Upper lobe of left lung (tissue), 6 donors: ENCODE data around the gene C10orf105. TPM values are rescaled to one million over a fixed set of nuclear protein-coding genes. Genes with fewer than 3 reads are reported as not detected.

Experiments used
- ATAC-seq, 2 donors: fragments of 200-7000 bp; cut with Tn5 transposase; one replicate each; pipeline ENCODE4 v1.9.1; 2022; ENCODE audit warnings: mild to moderate bottlenecking in 2 of 2, moderate library complexity in 2 of 2; ENCODE audit not compliant: low FRiP score in 2 of 2
- DNase-seq, 2 donors: peaks; one replicate each; pipeline ENCODE4 v3.0.0-alpha.2; 2019 to 2020
- H3K27ac ChIP-seq, 4 donors: fragments of 200-600 bp; sonication (generic); one replicate each; pipeline ENCODE4 v1.5.1; 2016 to 2019
- H3K27me3 ChIP-seq, 4 donors: fragments of 200-600 bp; sonication (generic); one replicate each; pipeline ENCODE4 v1.5.1; 2017 to 2019
- H3K36me3 ChIP-seq, 4 donors: fragments of 200-600 bp; sonication (generic); one replicate each; pipeline ENCODE4 v1.5.1; 2016 to 2019
- H3K4me1 ChIP-seq, 4 donors: fragments of 200-600 bp; sonication (generic); one replicate each; pipeline ENCODE4 v1.5.1; 2018 to 2019
- H3K4me3 ChIP-seq, 4 donors: fragments of 200-600 bp; sonication (generic); one replicate each; pipeline ENCODE4 v1.5.1; 2017 to 2019; ENCODE audit warnings: mild to moderate bottlenecking in 2 of 4, moderate library complexity in 1 of 4
- H3K9me3 ChIP-seq, 4 donors: fragments of 200-600 bp; sonication (generic); one replicate each; pipeline ENCODE4 v1.5.1; 2018 to 2019
- EP300 ChIP-seq, 4 donors: sonication (generic); formaldehyde crosslinking; IDR thresholded peaks; one replicate each; pipeline ENCODE4 v1.5.1; 2017; ENCODE audit warnings: antibody characterized with exemption in 4 of 4, control low read depth in 2 of 4
- POLR2A ChIP-seq, 4 donors: fragments of 450-650 bp; IDR thresholded peaks; one replicate each; pipeline ENCODE4 v1.5.1; 2016 to 2017; ENCODE audit warnings: antibody characterized with exemption in 4 of 4, mild to moderate bottlenecking in 2 of 4
- POLR2AphosphoS5 ChIP-seq, 2 donors: sonication (generic); formaldehyde crosslinking; IDR thresholded peaks; one replicate each; pipeline ENCODE4 v1.5.1; 2017; ENCODE audit warnings: antibody characterized with exemption in 2 of 2
- WGBS, 2 donors: methylation state at CpG; one replicate each; pipeline ENCODE4 v1.1.5; 2017 to 2018; 5-methylcytosine and 5-hydroxymethylcytosine counted together
- total RNA-seq, 6 donors: library from RNA; depleted of rRNA in 4 of 6; stranded (reverse); fragments of >200 nt in 4 of 6; gene quantifications; one replicate each; pipeline versions ENCODE4 v1.1.0 to v1.2.1, GENCODE V29; 2016 to 2021
- TF ChIP-seq, protein P1 (sequence below), 6 experiments: fragments of 450-650 bp in 4 of 6; fragments of 200-600 bp in 2 of 6; sonication (generic) in 2 of 6; IDR thresholded peaks; one replicate each; pipeline ENCODE4 v1.5.1; 2016 to 2019; ENCODE audit warnings: antibody characterized with exemption in 6 of 6
- donor health status: DM: no; HTN: no; CAD: no; lungs with moderate emphysema.
- donor health status: DM: no; HTN: yes; CAD: no; lungs with severe emphysema.

The C10orf105 gene
- total RNA-seq, 6 donors from 2014 or later: 0.15 to 1.0 (median 0.44) TPM; not detected in 1

DNA sequence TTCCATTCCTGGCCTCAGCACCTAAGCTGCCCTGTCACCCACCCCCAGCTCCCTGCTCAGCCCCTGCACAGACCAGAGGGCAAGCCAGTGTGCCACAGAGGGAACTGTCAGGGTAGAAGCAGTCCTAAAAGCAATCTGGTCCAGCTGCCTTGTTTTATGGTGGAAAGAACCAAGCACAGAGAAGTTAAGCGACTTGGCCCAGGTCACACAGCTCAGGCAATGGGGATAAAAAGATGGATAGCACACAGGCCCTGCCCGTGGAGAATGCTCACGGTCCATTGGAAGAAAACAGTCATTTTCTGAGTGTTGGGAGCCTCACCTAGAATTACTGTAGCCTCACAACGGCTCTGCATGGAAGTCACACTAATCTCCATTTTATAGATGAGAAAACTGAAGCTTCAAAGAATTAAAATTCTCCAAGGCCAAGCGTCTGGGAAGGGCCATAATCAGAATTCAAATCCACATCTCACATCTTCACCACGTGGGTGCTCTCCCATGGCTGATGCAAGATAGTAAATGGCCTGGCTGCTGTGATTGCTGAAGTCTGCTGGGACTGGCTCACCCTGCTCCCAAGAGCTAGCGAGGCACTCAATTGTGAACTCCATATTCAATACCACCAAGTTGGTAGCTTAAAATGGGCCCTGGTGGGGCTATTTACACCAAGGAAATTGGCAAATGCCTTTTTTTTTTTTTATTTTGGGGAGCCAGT, 26.8 kb downstream of the C10orf105 start:
- DNase-seq: no peak
- H3K4me1 ChIP-seq: peaks cover 33 to 45% (median 39%) of the 10 kb centered on the region in 4 donors
- H3K36me3 ChIP-seq: no peaks in the 10 kb centered on the region
- no peaks in the 10 kb centered on the region for H3K9me3 ChIP-seq
- H3K27ac ChIP-seq: peak overlapping the region in 2 of 4 donors; percentile 7 to 55
- no peak for ATAC-seq
- no peak overlapping the region for H3K4me3 ChIP-seq
- no peaks in the 10 kb centered on the region for H3K27me3 ChIP-seq
- TF ChIP-seq POLR2A (IDR thresholded peaks at IDR 0.05): no peak
- TF ChIP-seq EP300 (IDR thresholded peaks at IDR 0.05): no peak
- WGBS, 2 donors: 69 to 74% methylated on average over 7 of the region's 7 CpGs

DNA sequence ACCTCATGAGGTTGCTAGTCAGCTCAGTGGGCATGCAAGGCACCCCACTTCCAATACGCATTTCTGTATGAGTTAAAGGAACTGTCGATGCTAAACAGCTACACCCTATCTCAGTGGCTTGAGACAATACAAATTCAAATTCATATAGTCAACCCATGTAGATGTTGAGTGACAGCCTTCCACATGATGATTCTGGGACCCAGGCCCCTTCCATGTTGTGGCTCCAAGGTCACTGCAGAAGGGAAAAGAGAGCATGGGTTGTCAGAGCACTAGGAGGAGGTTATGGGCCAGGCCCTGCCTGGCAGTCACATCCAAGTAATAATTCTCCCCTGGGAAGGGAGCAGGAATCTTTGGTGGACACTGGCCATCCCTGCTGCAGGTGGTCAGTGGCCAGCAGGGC, 28.2 kb downstream of the C10orf105 start:
- WGBS, 2 donors: 97 to 100% methylated on average over 2 of the region's 2 CpGs
- Histone ChIP-seq H3K36me3 (no peaks in the 10 kb centered on the region), H3K4me3 (no peak overlapping the region), H3K4me1 (peaks cover 28 to 38% (median 33%) of the 10 kb centered on the region in 4 donors), H3K27ac (no peak overlapping the region), H3K27me3 (no peaks in the 10 kb centered on the region), H3K9me3 (no peaks in the 10 kb centered on the region)
- no peak for ATAC-seq
- TF ChIP-seq POLR2AphosphoS5 (IDR thresholded peaks at IDR 0.05): no peak
- no peak for TF ChIP-seq EP300 (IDR thresholded peaks at IDR 0.05)
- no peak for TF ChIP-seq POLR2A (IDR thresholded peaks at IDR 0.05)
- TF ChIP-seq, protein P1, sequence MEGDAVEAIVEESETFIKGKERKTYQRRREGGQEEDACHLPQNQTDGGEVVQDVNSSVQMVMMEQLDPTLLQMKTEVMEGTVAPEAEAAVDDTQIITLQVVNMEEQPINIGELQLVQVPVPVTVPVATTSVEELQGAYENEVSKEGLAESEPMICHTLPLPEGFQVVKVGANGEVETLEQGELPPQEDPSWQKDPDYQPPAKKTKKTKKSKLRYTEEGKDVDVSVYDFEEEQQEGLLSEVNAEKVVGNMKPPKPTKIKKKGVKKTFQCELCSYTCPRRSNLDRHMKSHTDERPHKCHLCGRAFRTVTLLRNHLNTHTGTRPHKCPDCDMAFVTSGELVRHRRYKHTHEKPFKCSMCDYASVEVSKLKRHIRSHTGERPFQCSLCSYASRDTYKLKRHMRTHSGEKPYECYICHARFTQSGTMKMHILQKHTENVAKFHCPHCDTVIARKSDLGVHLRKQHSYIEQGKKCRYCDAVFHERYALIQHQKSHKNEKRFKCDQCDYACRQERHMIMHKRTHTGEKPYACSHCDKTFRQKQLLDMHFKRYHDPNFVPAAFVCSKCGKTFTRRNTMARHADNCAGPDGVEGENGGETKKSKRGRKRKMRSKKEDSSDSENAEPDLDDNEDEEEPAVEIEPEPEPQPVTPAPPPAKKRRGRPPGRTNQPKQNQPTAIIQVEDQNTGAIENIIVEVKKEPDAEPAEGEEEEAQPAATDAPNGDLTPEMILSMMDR (IDR thresholded peaks at IDR 0.05): no peak
- DNase-seq: no peak

DNA sequence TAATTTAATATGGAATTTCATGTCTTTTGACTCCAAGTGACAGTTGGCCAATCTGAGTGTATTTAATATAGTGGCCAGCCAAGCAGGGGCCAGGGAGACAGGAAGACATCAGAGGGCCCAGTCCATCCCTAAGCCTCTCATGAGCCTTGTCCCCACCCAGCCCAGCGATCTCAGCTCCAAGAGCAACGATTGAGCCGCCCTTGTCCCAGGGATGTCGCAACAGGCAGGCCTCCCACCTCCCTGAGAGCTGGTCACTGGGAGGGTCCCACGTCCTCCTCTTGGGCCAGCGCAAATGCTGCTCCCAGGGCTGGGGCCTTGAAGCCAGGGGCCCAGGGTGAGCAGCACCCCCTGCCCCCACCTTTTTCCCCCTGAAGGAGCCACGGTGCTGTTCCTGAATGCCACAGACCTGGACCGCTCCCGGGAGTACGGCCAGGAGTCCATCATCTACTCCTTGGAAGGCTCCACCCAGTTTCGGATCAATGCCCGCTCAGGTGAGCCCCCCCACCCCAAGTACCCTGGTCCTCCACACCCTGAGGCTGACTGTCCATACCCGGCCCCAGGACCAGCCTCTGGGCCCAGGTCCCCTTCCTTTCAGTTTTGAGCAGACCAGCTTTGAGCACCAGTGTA, 29.4 kb downstream of the C10orf105 start:
- TF ChIP-seq EP300 (IDR thresholded peaks at IDR 0.05) (no peak), POLR2AphosphoS5 (IDR thresholded peaks at IDR 0.05) (no peak), POLR2A (IDR thresholded peaks at IDR 0.05) (no peak)
- TF ChIP-seq, protein P1 (IDR thresholded peaks at IDR 0.05): no peak
- DNase-seq (no peak), ATAC-seq (no peak)
- Histone ChIP-seq H3K36me3 (no peaks in the 10 kb centered on the region), H3K27me3 (no peaks in the 10 kb centered on the region), H3K27ac (no peak overlapping the region), H3K4me3 (no peak overlapping the region), H3K4me1 (peaks cover 22 to 31% (median 25%) of the 10 kb centered on the region in 4 donors), H3K9me3 (no peaks in the 10 kb centered on the region)
- WGBS, 2 donors: 86 to 89% methylated on average over 10 of the region's 13 CpGs

DNA sequence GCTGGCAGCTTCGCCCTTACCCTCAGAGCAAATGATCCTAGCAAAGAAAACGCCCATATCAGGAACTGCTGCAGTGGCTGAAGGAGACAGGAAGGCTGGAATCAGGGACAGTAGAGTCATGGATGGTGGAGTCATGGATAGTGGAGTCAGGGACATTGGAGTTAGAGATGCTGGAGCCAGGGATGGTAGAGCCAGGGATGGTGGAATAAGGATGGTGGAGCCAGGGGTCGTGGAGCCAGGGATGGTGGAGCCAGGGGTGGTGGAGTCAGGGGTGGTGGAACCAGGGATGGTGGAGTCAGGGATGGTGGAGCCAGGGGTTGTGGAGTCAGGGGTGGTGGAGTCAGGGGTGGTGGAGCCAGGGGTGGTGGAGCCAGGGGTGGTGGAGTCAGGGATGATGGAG, 31.3 kb downstream of the C10orf105 start:
- ATAC-seq (no peak), DNase-seq (no peak)
- no peaks in the 10 kb centered on the region for H3K9me3 ChIP-seq
- 95 to 100% methylated on average over 3 of the region's 3 CpGs for WGBS, 2 donors
- peaks cover 4 to 18% (median 10%) of the 10 kb centered on the region in 4 donors for H3K4me1 ChIP-seq
- H3K36me3 ChIP-seq: no peaks in the 10 kb centered on the region
- H3K27me3 ChIP-seq: no peaks in the 10 kb centered on the region
- no peak for TF ChIP-seq EP300 (IDR thresholded peaks at IDR 0.05)
- no peak for TF ChIP-seq POLR2A (IDR thresholded peaks at IDR 0.05)
- TF ChIP-seq, protein P1 (IDR thresholded peaks at IDR 0.05): no peak
- TF ChIP-seq POLR2AphosphoS5 (IDR thresholded peaks at IDR 0.05): no peak
- H3K27ac ChIP-seq: no peak overlapping the region
- H3K4me3 ChIP-seq: no peak overlapping the region

DNA sequence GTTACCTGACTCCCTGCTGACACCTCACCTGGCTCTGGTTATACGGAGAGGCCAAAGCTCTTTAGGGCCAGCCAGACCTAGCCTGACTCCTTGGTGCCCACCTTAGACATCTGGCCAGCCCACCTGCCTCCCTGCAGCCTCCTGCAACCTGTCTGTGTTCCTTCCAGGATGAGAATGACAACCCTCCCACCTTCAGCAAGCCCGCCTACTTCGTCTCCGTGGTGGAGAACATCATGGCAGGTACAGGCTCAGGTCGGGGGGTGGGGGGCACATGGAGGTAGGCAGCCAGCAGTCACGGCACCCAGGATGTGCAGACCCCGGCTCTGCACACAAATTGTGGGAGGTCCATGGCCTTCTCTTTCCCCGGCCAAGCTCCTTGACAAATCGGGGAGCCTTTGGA, 32.1 kb downstream of the C10orf105 start:
- ATAC-seq: no peak
- Histone ChIP-seq H3K4me3 (no peak overlapping the region), H3K27ac (no peak overlapping the region), H3K4me1 (peaks cover 0 to 11% (median 3%) of the 10 kb centered on the region in 4 donors), H3K36me3 (no peaks in the 10 kb centered on the region), H3K9me3 (no peaks in the 10 kb centered on the region), H3K27me3 (no peaks in the 10 kb centered on the region)
- no peak for DNase-seq
- 85 to 97% methylated on average over 6 to 9 of the region's 9 CpGs for WGBS, 2 donors
- TF ChIP-seq POLR2A (IDR thresholded peaks at IDR 0.05) (no peak), POLR2AphosphoS5 (IDR thresholded peaks at IDR 0.05) (no peak), EP300 (IDR thresholded peaks at IDR 0.05) (no peak)
- TF ChIP-seq, protein P1 (IDR thresholded peaks at IDR 0.05): no peak
